Glutamatergic neuron (in vitro differentiated cells): Measurements from ENCODE around the gene KCNH5. TPM values are rescaled to one million over a fixed set of nuclear protein-coding genes. Genes with fewer than 3 reads are reported as not detected.
A peak's percentile ranks its signal among the peaks of the same experiment; 100 is the strongest.

Source experiments
- DNase-seq: peaks from one replicate; pipeline ENCODE4 v3.0.0; 2022
- H3K27ac Mint-ChIP-seq: one replicate; pipeline ENCODE4 v1.8.0; 2020; ENCODE audit warnings: mild to moderate bottlenecking, mixed read lengths, inconsistent platforms; ENCODE audit not compliant: unreplicated experiment
- H3K27me3 Mint-ChIP-seq: one replicate; pipeline ENCODE4 v1.8.0; 2020; ENCODE audit warnings: mild to moderate bottlenecking, moderate library complexity, mixed read lengths, inconsistent platforms; ENCODE audit not compliant: unreplicated experiment
- H3K36me3 Mint-ChIP-seq: one replicate; pipeline ENCODE4 v1.8.0; 2020; ENCODE audit warnings: mild to moderate bottlenecking, mixed read lengths, inconsistent platforms; ENCODE audit not compliant: unreplicated experiment
- H3K4me1 Mint-ChIP-seq: one replicate; pipeline ENCODE4 v1.8.0; 2020; ENCODE audit warnings: mild to moderate bottlenecking, low read depth, mixed read lengths, inconsistent platforms; ENCODE audit not compliant: unreplicated experiment
- H3K4me3 Mint-ChIP-seq: one replicate; pipeline ENCODE4 v1.8.0; 2020; ENCODE audit warnings: mild to moderate bottlenecking, mixed read lengths, inconsistent platforms; ENCODE audit not compliant: unreplicated experiment
- H3K9me3 Mint-ChIP-seq: one replicate; pipeline ENCODE4 v1.8.0; 2020; ENCODE audit warnings: mild to moderate bottlenecking, moderate library complexity, mixed read lengths, inconsistent platforms; ENCODE audit not compliant: unreplicated experiment
- total RNA-seq: library from RNA; stranded (reverse); fragmentation: NEBNext Ultra II Directional; extraction: Animal tissue kit (Norgen Biotek cat#: 25700); gene quantifications from one replicate; pipeline ENCODE4 v1.2.1, GENCODE V29; 2021; ENCODE audit not compliant: unreplicated experiment
- TF ChIP-seq, protein P1 (sequence below): fragments of 200-600 bp; sonication (generic); IDR thresholded peaks from one replicate; pipeline ENCODE4 v1.5.0; 2021; ENCODE audit not compliant: partially characterized antibody, unreplicated experiment

KCNH5 gene
- total RNA-seq, 1 donor from 2014 or later = 0.32 TPM

DNA sequence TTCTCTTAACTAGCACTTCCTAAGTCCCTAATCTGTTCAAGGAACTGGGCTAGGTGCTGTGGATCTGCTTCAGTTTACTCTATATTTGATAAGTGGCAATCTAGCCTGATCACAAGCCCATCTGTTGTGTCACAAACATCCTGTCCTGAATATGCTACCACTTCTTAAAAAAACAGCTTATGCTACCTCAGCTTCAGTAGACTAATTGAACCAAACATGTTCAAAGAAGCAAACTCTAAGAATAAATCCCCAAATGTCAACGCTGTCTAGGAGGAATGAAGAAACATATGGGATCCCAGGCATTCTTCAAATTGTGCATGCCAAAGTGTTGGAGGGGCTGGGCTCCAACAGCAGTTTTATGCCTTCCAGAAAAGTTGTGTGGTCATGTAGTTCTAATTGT, 10.4 kb upstream of the KCNH5 start:
- Mint-ChIP-seq H3K4me1 (peaks cover 2% of the 10 kb centered on the region), H3K9me3 (peaks cover 1% of the 10 kb centered on the region), H3K36me3 (no peaks in the 10 kb centered on the region), H3K4me3 (no peak overlapping the region), H3K27ac (no peak overlapping the region), H3K27me3 (peaks cover 3% of the 10 kb centered on the region)
- DNase-seq = no peak
- TF ChIP-seq, protein P1, sequence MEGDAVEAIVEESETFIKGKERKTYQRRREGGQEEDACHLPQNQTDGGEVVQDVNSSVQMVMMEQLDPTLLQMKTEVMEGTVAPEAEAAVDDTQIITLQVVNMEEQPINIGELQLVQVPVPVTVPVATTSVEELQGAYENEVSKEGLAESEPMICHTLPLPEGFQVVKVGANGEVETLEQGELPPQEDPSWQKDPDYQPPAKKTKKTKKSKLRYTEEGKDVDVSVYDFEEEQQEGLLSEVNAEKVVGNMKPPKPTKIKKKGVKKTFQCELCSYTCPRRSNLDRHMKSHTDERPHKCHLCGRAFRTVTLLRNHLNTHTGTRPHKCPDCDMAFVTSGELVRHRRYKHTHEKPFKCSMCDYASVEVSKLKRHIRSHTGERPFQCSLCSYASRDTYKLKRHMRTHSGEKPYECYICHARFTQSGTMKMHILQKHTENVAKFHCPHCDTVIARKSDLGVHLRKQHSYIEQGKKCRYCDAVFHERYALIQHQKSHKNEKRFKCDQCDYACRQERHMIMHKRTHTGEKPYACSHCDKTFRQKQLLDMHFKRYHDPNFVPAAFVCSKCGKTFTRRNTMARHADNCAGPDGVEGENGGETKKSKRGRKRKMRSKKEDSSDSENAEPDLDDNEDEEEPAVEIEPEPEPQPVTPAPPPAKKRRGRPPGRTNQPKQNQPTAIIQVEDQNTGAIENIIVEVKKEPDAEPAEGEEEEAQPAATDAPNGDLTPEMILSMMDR = no peak

DNA sequence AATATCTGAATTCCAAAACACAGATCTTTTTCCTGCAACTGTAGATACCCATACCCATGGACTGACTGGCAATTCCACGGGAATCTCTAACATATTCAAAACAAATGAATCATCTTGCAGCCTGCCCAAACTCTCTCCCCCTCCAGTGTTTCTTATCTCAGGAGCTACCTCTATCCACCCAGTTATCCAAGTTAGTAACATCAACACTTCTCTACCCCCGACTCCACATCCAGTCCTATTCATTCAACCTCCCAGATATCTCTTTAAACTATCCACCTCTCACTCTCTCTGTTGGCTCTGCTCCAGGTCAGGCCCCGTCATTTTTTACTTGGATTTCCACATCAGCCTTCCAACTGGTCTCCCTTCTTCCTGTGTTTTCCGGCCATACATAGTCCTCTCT, 6.7 kb upstream of the KCNH5 start:
- Mint-ChIP-seq H3K27ac (no peak overlapping the region), H3K4me3 (no peak overlapping the region), H3K27me3 (peaks cover 3% of the 10 kb centered on the region), H3K4me1 (peaks cover 2% of the 10 kb centered on the region), H3K36me3 (no peaks in the 10 kb centered on the region), H3K9me3 (peaks cover 1% of the 10 kb centered on the region)
- TF ChIP-seq, protein P1 = no peak
- no peak for DNase-seq

DNA sequence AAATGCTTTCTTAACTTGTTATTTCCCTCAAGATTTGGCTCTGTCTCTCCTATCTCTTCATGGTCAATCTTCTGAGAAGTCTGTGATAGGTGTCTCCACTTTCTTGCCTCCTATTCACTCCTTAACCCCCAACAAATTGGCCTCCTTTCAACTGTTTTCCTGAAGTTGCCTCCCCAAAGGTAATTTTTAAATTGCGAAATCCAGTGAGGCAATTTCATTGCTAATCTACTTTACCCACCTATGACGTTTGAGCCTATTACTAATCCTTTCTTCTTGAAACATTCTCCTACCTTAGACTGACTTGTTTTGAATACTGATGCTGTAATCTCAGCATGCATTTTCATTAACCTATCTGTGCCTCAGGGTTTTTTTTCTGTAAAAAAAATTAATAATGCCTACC, 6.0 kb upstream of the KCNH5 start:
- Mint-ChIP-seq H3K36me3 (no peaks in the 10 kb centered on the region), H3K4me3 (no peak overlapping the region), H3K4me1 (peaks cover 2% of the 10 kb centered on the region), H3K27me3 (peaks cover 2% of the 10 kb centered on the region), H3K9me3 (peaks cover under 1% of the 10 kb centered on the region), H3K27ac (no peak overlapping the region)
- DNase-seq = no peak
- TF ChIP-seq, protein P1 = no peak

DNA sequence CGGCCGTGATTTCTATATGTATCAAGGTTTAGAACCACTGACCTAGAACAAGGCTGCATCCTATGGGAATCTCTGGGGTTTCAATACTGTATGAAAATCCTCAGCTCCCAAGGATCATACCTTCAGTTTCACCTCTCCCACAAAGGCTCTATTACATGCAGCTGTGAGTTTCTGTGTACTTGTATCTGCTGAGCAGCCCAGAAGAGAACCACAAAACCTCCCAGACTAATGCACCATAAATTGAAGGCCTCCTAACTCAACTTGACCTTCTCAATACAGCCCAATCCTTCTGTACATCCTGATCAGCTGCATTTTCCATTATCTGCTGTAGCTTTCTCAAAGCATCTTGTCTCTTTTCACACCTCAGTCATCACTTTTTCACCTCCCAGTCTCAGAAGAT, 5.4 kb upstream of the KCNH5 start:
- TF ChIP-seq, protein P1 = no peak
- no peak overlapping the region for H3K4me3 Mint-ChIP-seq

DNA sequence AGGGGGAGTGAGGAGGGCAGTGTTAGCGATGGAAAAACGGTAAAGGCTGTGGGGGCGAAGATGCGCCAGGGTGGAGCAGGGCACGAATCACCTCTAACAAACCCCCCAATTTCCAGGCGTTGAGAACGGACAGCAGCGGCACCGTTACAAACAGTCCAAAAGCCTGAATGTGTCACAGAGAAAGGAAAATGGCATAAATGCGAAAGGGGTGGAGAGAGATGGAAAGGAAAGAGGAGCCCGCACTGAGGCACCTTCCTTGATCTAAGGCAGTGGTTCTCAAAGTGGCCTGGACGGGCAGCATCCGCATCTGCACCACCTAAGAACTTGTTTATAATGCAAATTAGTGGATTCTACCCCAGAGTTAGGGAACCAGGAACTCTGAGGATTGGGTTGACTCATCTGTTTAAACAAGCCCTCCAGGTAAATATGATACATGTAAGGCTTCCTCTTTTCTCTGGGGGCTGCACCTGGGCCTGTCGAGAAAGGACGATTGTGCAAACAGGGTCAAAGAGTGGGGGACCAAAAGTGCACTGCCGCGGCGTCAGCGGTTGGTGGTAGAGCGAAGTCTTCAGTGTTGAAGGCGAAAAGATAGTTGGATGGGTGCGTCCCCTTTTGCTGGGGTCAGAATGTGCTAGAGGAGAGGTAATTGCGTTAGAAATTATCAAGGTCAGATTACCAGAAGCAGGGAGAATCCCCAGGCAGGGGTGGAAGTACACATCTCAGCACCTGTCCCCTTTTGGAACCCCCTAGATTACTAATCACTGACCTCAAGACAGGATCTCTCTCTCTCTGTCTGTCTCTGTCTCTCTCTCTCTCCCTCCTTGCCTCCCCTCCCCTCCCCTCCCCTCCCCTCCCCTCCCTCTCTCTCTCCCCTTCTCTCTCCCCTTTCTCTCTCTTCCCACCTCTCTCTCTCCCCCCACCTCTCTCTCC, 1.3 kb upstream of the KCNH5 start:
- peak overlapping the region; percentile 86 for H3K4me3 Mint-ChIP-seq

More for the DNA sequence above, 5.4 kb upstream of the KCNH5 start:
- Mint-ChIP-seq H3K4me1 (peaks cover 2% of the 10 kb centered on the region), H3K36me3 (no peaks in the 10 kb centered on the region), H3K27me3 (peaks cover 3% of the 10 kb centered on the region), H3K9me3 (no peaks in the 10 kb centered on the region), H3K27ac (no peak overlapping the region)
- DNase-seq = no peak

More for the DNA sequence above, 1.3 kb upstream of the KCNH5 start:
- no peak for DNase-seq
- no peaks in the 10 kb centered on the region for H3K4me1 Mint-ChIP-seq
- TF ChIP-seq, protein P1 = no peak
- peak overlapping the region; percentile 46 for H3K27ac Mint-ChIP-seq
- no peaks in the 10 kb centered on the region for H3K36me3 Mint-ChIP-seq
- H3K27me3 Mint-ChIP-seq = peaks cover 6% of the 10 kb centered on the region
- H3K9me3 Mint-ChIP-seq = peaks cover 1% of the 10 kb centered on the region
